Transverse colon (tissue), 4 donors: ENCODE results near the gene LCNL1. TPM values are rescaled to one million over a fixed set of nuclear protein-coding genes. Genes with fewer than 3 reads are reported as not detected.

Experiments
- DNase-seq: peaks from one replicate; pipeline ENCODE4 v3.0.0-alpha.2; 2019
- H3K27ac ChIP-seq, 4 donors: fragments of 200-600 bp; sonication (generic); 2 replicates each; pipeline ENCODE4 v1.5.1; 2016 to 2018; ENCODE audit warnings: inconsistent platforms in 4 of 4
- H3K27me3 ChIP-seq: fragments of 200-600 bp; sonication (generic); 2 replicates; pipeline ENCODE4 v1.5.1; 2017; ENCODE audit warnings: inconsistent platforms
- H3K36me3 ChIP-seq, 4 donors: fragments of 200-600 bp; sonication (generic); 2 replicates each; pipeline ENCODE4 v1.5.1; 2017 to 2019; ENCODE audit warnings: inconsistent platforms in 4 of 4
- H3K4me1 ChIP-seq, 4 donors: fragments of 200-600 bp; sonication (generic); 2 replicates each; pipeline ENCODE4 v1.5.1; 2017 to 2020; ENCODE audit warnings: inconsistent platforms in 4 of 4
- H3K4me3 ChIP-seq, 4 donors: fragments of 200-600 bp; sonication (generic); 1 replicate in 1 of 4; 2 replicates in 3 of 4; pipeline versions ENCODE4 v1.5.1 to v1.6.1; 2017 to 2019; ENCODE audit warnings: inconsistent platforms in 4 of 4
- H3K9me3 ChIP-seq, 2 donors: fragments of 200-600 bp; sonication (generic); 2 replicates each; pipeline ENCODE4 v1.5.1; 2017 to 2019; ENCODE audit warnings: inconsistent platforms in 2 of 2
- EP300 ChIP-seq: sonication (generic); formaldehyde crosslinking; IDR thresholded peaks from one replicate; pipeline ENCODE4 v1.6.1; 2017; ENCODE audit warnings: antibody characterized with exemption, low read depth
- POLR2A ChIP-seq: fragments of 450-650 bp; IDR thresholded peaks from one replicate; pipeline ENCODE4 v1.6.1; 2016; ENCODE audit warnings: antibody characterized with exemption, mild to moderate bottlenecking, moderate library complexity
- POLR2AphosphoS5 ChIP-seq, 3 donors: sonication (generic); formaldehyde crosslinking; IDR thresholded peaks; one replicate each; pipeline ENCODE4 v1.6.1; 2016; ENCODE audit warnings: antibody characterized with exemption in 3 of 3
- WGBS, 2 donors: methylation state at CpG; one replicate each; pipeline ENCODE4 v1.1.5; 2018; ENCODE audit warnings: low coverage in 1 of 2; 5-methylcytosine and 5-hydroxymethylcytosine counted together
- in situ Hi-C, 4 donors: fragments of 200-750 bp; cut with MboI; loops; one replicate each; pipeline versions ENCODE4 v1.15.0 to v1.15.1; 2017; ENCODE audit warnings: low sequenced_read_pairs in 3 of 4, low pct_ligation_motif_present in 1 of 4, low pct_unique_long_range_greater_than_20kb in 1 of 4
- intact Hi-C: fragments of 100-400 bp; cut with DNase I; formaldehyde crosslinking; loops from one replicate; pipeline ENCODE4 v1.15.1; 2023; ENCODE audit warnings: low total_unique reads
- total RNA-seq, 4 donors: library from RNA; depleted of rRNA; stranded (reverse); fragments of >200 nt; gene quantifications; one replicate each; pipeline ENCODE4 v1.1.0, GENCODE V29; 2016
- TF ChIP-seq, protein P1 (sequence below), 5 experiments: fragments of 200-600 bp in 3 of 5; fragments of 450-650 bp in 2 of 5; sonication (generic) in 3 of 5; IDR thresholded peaks; 1 replicate in 2 of 5; 2 replicates in 3 of 5; pipeline ENCODE4 v1.5.1; 2016 to 2017; ENCODE audit warnings: antibody characterized with exemption in 5 of 5, inconsistent platforms in 3 of 5, mild to moderate bottlenecking in 2 of 5, moderate library complexity in 1 of 5

Gene LCNL1
- total RNA-seq, 4 donors from 2014 or later: 0.27 to 0.75 TPM; not detected in 2

- TF ChIP-seq EP300 (no peak), POLR2A (no peak), POLR2AphosphoS5 (IDR thresholded peaks at IDR 0.05) (no peak)
- TF ChIP-seq, protein P1, sequence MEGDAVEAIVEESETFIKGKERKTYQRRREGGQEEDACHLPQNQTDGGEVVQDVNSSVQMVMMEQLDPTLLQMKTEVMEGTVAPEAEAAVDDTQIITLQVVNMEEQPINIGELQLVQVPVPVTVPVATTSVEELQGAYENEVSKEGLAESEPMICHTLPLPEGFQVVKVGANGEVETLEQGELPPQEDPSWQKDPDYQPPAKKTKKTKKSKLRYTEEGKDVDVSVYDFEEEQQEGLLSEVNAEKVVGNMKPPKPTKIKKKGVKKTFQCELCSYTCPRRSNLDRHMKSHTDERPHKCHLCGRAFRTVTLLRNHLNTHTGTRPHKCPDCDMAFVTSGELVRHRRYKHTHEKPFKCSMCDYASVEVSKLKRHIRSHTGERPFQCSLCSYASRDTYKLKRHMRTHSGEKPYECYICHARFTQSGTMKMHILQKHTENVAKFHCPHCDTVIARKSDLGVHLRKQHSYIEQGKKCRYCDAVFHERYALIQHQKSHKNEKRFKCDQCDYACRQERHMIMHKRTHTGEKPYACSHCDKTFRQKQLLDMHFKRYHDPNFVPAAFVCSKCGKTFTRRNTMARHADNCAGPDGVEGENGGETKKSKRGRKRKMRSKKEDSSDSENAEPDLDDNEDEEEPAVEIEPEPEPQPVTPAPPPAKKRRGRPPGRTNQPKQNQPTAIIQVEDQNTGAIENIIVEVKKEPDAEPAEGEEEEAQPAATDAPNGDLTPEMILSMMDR (IDR thresholded peaks at IDR 0.05): no peak
- H3K4me1 ChIP-seq: peaks cover under 1 to 9% (median 6%) of the 10 kb centered on the region in 4 donors
- no peak overlapping the region for H3K27ac ChIP-seq
- intact Hi-C loops: no loop called here
- H3K36me3 ChIP-seq: no peaks in the 10 kb centered on the region
- WGBS, 2 donors: 94 to 95% methylated on average over 4 to 9 of the region's 14 CpGs
- H3K9me3 ChIP-seq: no peaks in the 10 kb centered on the region
- H3K4me3 ChIP-seq: no peak overlapping the region
- no peaks in the 10 kb centered on the region for H3K27me3 ChIP-seq
- DNase-seq: no peak
- in situ Hi-C loops: no loop called here
These were observed 27.4 kb upstream of the LCNL1 start for GRCh38 chr9:136955202-136955942.

GRCh38 chr9:136955943-136956335 lies 26.9 kb upstream of the LCNL1 start:
- in situ Hi-C loops: no loop called here
- intact Hi-C loops: no loop called here
- no peaks in the 10 kb centered on the region for H3K36me3 ChIP-seq
- H3K4me1 ChIP-seq: peaks cover 0 to 3% (median under 1%) of the 10 kb centered on the region in 4 donors
- WGBS, 2 donors: 94% methylated on average over 7 of the region's 9 CpGs; no CpG with 5 or more reads in 1 of the 2 donors
- DNase-seq: no peak
- no peaks in the 10 kb centered on the region for H3K9me3 ChIP-seq
- TF ChIP-seq, protein P1 (IDR thresholded peaks at IDR 0.05): no peak
- TF ChIP-seq POLR2A (no peak), POLR2AphosphoS5 (IDR thresholded peaks at IDR 0.05) (no peak), EP300 (no peak)
- no peaks in the 10 kb centered on the region for H3K27me3 ChIP-seq
- H3K27ac ChIP-seq: no peak overlapping the region
- no peak overlapping the region for H3K4me3 ChIP-seq

DNA sequence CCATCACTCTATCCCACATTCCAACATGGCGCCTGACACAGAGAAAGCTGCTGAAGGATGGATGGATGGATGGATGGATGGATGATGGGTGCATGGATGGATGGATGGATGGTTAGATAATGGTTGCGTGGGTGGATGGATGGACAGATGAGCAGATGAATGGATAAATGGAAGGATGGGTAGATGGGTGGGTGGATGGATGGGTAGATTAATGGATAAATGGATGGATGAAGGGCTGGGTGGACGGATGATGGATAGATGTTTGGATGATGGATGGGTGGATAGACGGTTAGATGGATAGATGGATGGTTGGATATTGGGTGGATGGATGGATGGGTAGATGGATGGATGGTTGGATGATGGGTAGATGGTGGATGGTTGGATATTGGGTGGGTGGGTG lies 26.2 kb upstream of the LCNL1 start:
- no peak overlapping the region for H3K27ac ChIP-seq
- no peaks in the 10 kb centered on the region for H3K9me3 ChIP-seq
- intact Hi-C loops: no loop called here
- WGBS, 2 donors: 94 to 100% methylated on average over 2 to 4 of the region's 4 CpGs
- H3K27me3 ChIP-seq: no peaks in the 10 kb centered on the region
- no peaks in the 10 kb centered on the region for H3K36me3 ChIP-seq
- in situ Hi-C loops: no loop called here
- no peak overlapping the region for H3K4me3 ChIP-seq
- TF ChIP-seq POLR2AphosphoS5 (IDR thresholded peaks at IDR 0.05): no peak
- TF ChIP-seq, protein P1 (IDR thresholded peaks at IDR 0.05): no peak
- TF ChIP-seq EP300: no peak
- TF ChIP-seq POLR2A: no peak
- H3K4me1 ChIP-seq: no peaks in the 10 kb centered on the region
- DNase-seq: no peak

- Histone ChIP-seq H3K4me1 (no peaks in the 10 kb centered on the region), H3K9me3 (no peaks in the 10 kb centered on the region), H3K4me3 (no peak overlapping the region), H3K27ac (no peak overlapping the region), H3K27me3 (no peaks in the 10 kb centered on the region), H3K36me3 (no peaks in the 10 kb centered on the region)
- intact Hi-C loops: no loop called here
- WGBS, 2 donors: 80 to 87% methylated on average over 1 of the region's 1 CpG
- in situ Hi-C loops: no loop called here
- DNase-seq: no peak
- TF ChIP-seq EP300 (no peak), POLR2A (no peak)
- TF ChIP-seq, protein P1 (IDR thresholded peaks at IDR 0.05): no peak
These were observed 25.3 kb upstream of the LCNL1 start for GRCh38 chr9:136957461-136957860.
